Glomerular visceral epithelial cell (primary cell): ENCODE data around the gene TBATA.

Experiments used
- DNase-seq: peaks from one replicate; pipeline ENCODE4 v3.0.0-alpha.2; 2016; ENCODE audit errors: extremely low spot score

The TBATA gene

DNA sequence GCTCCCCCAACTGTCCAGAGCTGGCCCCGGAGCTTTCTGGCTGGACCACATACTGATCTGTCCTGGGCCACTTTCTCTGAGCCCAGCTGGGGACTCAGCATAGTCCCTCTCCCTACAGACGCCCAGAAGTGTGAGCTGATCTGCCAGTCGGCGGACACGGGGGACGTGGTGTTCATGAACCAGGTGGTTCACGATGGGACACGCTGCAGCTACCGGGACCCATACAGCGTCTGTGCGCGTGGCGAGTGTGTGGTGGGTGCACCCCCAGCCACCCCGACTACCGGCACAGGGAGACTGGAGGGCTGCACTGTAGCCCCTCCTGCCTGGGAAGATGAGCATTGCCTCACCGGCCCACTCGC is 41.8 kb downstream of the TBATA start:
- DNase-seq, result no peak

DNA sequence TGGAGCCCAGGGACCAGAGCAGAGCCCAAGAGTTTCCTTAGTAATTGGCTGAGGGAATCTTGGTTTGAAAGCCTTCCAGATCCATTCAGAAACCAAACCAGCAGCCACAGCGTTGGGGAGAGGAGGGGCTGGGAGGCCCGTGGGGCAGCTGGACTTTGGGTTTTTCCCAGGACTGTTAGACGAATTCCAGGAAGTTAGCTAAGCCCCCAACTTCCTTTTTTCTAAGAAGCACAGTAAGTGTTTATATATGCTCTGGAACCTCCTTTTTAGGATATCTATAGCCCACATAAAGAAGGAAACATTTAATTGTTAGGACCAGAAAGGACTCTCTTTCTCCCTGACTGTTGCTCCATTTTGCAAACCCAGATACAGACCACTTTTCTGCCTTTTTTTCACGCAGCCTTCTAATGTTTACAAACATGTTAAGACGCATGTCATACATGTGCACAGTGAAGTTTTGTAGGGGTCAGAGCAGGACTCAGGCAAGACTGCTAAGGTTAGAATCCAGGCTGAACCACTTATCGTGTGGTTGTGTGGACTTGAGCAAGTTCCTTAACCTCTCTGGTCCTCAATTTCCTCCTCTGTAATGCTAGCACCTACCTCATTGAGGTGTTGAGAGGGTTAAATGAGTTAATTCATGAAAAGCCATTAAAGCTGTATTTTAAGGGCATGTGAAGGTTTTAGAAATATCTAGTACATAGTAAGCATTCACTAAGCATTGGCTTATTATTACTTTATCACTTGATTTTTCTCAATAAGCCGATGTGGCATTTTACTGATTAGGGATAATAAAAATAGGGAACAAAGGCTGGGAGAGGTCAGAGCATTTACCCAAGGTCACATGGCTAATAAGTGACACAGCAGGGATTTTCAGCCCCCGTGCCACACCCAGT is 42.4 kb downstream of the TBATA start:
- DNase-seq, result peak; percentile 66

DNA sequence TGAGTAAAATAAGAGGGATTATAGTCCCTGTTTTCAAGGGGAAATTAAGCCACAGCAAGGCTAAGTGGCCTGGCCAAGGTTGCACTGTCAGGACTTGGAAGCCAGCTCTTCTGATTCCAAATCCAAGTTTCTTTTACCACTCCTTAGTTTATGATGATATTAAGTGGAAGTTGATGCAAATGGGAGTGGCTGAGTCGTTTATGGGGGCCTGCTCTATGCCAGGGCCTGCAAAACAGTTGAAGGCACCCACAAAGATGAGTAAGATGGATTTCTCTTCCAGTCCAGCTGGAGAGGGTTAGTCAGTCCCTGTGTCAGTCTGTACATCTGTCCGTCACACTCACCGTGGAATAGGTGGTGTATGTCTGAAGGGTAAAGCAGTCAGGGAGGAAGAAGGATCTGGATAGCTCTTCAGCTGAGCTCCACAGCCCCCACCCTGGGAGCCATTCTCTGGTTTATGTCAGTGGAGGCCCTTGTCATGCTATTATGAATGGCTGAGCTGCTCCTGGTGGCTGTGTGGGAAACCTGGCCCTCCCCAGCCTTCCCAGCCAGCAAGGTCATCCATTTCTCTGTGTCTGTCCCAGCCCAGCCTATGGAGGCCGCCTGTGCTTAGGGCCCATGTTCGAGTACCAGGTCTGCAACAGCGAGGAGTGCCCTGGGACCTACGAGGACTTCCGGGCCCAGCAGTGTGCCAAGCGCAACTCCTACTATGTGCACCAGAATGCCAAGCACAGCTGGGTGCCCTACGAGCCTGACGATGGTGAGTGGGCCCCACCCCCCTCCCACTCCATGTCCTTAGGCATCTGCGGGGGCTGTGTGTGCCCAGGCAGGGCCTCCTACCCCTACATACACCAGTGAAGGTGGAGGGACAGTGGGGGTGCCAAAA is 44.5 kb downstream of the TBATA start:
- DNase-seq, result no peak

GRCh38 chr10:70738761-70739121 is 46.4 kb downstream of the TBATA start:
- no peak for DNase-seq

DNA sequence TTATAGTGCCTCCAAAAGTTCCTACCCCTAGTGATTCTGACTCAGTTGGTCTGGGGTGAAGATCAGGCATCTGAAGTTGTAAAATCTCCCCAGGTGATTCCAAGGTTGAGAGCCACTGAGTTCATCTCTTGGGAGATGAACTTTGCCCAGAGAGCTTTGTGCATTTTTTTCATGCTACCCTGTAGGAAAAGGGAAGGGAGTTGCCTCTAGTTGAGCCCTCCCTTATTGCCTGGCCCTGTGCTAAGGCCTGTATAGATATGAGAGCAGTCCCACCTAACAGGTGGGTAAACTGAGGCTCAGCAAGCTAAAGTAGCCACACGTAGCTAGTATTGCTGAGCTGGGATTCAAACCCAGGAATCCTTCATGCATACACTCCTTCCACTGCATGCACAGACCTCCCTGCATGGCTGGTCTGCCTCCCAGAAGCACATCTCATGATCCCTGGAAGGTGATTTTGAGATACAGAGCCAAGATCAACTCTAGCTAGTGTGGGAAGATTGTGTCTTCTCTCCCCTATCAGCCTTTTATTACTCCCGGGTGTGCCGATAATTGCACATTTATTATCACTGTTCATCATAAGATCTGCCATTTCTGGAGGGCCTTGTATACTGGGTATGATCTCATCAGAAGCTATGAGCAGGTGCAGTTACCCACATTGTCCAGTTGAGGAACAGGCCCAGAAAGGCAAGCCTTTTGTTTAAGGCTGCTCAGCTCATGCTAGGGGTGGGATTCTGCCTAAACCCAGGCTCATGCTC is 47.0 kb downstream of the TBATA start:
- DNase-seq, result no peak

DNA sequence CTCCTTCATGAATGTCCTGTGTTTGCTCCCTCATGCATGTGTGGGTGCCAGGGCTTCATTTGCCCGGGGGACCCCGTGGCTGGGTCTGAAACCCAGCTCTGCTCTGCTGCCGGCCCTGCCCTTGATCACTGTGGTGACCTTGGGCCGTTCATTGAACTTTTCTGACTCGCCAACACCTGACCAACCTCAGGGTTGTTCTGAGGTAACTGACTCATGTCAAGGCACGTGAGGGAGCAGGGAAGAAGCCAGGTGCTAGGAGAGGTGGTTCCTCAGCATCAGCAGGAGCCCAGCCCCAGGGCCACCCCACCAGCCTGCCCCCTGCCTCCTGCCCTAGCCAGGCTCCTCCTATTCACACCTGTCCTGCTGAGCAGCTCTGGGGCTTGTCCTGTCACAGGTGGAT is 47.9 kb downstream of the TBATA start:
- DNase-seq, result no peak

GRCh38 chr10:70736525-70736924 is 48.7 kb downstream of the TBATA start:
- no peak for DNase-seq

GRCh38 chr10:70735161-70735560 is 50.0 kb downstream of the TBATA start:
- no peak for DNase-seq

DNA sequence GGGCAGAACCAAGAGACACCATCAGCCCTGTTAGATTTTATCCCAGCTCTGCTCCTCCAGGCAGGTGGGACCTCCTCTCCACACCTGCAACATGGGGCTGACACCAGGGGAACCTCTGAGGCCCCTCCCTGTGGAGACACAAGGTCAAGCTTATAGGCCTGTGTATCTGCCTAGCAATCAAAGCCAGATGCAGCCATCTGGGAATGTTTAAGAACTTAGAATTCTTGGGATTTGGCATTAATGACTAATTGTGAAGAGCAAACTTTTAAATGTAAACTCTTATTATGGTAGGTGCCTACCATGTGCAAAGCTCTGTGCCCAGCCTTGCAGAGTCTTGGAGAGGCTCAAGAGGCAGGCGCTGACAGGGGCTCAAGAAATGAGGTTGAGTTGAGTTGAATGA is 52.1 kb downstream of the TBATA start:
- no peak for DNase-seq

- no peak for DNase-seq
Measured at GRCh38 chr10:70732569-70732968, 52.6 kb downstream of the TBATA start.

GRCh38 chr10:70730955-70731354 is 54.2 kb downstream of the TBATA start:
- no peak for DNase-seq

DNA sequence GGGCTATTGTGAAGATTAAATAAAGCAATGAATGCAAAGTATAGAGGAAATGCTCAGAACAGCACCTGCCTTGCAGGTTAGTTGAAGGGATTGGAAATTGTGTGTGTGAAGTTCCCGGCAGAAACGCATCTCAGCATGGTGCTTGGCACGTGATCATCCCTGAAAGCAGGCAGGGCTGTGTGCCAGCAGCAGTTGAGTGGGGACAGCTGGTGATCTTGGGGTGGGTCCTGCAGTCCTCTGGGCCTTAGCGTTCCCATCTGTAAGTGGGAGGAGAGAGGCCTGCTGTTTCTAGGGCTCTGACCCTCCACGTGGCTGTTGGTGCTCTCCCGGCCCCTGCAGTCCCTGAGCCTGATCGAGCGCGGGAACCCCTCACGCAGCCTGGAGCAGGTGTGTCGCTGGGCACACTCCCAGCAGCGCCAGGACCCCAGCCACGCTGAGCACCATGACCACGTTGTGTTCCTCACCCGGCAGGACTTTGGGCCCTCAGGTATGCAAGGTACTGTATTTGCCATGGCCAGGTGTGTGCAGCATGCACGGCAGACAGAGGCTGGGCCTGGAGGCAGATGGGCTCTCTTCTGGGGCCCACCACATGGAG is 55.3 kb downstream of the TBATA start:
- no peak for DNase-seq

- no peak for DNase-seq
Measured at GRCh38 chr10:70728328-70728727, 56.8 kb downstream of the TBATA start.

- DNase-seq, result no peak
Measured at GRCh38 chr10:70726909-70727495, 58.2 kb downstream of the TBATA start.

GRCh38 chr10:70723771-70724170 is 61.4 kb downstream of the TBATA start:
- DNase-seq, result no peak

DNA sequence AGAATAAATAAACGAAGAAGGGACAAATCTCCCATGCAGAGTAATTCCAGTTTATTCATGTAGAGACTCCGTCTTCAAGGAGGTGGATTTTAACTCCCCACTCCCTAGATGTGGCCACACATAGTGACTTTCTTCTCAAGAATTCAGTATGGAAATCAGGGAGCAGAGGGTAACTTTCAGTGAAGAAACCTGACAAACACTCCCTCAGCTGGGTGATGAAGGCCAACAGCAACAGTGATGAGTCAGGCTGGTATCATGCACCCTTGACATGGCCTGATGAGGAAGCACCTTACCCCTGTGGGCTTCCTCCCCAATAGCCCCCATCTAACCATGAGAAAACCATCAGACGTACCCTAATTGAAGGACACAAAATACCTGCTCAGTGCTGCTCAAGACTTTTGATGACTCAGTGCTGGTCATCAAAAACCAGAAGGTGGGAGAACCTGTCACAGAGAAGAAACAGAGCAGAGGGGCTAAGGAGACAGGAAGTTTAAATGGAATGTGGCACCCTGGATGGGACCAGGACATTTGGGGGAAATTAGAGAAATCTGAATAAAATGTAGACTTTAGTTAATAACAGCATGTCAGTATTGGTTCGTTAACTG is 62.3 kb downstream of the TBATA start:
- peak; percentile 56 for DNase-seq
